HEK293 (cell line): ENCODE data around the gene P4HA3.

ENCODE experiments used
- PRDM1 ChIP-seq: fragments of 450-650 bp; formaldehyde crosslinking; IDR thresholded peaks from 2 replicates; pipeline ENCODE4; 2016; ENCODE audit warnings: missing biosample characterization, missing genetic modification characterization
- ZNF174 ChIP-seq: fragments of 450-650 bp; formaldehyde crosslinking; IDR thresholded peaks from 2 replicates; pipeline ENCODE4 v1.5.0; 2017; ENCODE audit warnings: missing biosample characterization, mild to moderate bottlenecking, missing genetic modification characterization
- ZNF391 ChIP-seq: fragments of 450-650 bp; formaldehyde crosslinking; IDR thresholded peaks from 2 replicates; pipeline ENCODE4 v1.5.1; 2016; ENCODE audit warnings: low read depth, missing biosample characterization, missing genetic modification characterization, borderline replicate concordance
- TF ChIP-seq, protein P1 (sequence below): fragments of 450-650 bp; formaldehyde crosslinking; IDR thresholded peaks from 2 replicates; pipeline ENCODE4 v1.5.1; 2016; ENCODE audit warnings: missing biosample characterization, missing genetic modification characterization, low read depth
- TF ChIP-seq, protein P2 (sequence below): fragments of 450-650 bp; formaldehyde crosslinking; optimal IDR thresholded peaks from 2 replicates; pipeline ENCODE3; 2016; ENCODE audit warnings: missing biosample characterization, mild to moderate bottlenecking, missing genetic modification characterization

DNA sequence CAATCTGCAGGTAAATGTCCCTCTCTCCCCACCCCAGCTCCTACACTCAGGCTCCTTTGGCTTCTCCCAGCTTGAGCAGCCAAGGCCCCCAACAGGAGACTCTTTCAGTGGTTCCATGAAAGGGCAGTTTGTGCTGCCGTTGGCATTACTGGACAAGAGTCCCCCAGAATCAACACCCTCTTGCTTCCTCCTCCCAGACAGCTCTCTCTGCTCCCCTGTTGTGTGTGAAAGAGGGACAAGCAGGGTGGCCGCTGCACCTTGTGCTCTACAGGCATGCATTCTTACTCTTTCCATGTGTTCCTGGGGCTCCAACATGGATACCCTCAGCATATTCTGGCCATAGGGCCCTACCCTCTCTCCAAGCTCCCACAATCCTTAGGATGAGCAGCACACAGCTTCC, 48.7 kb downstream of the P4HA3 start:
- TF ChIP-seq, protein P1, sequence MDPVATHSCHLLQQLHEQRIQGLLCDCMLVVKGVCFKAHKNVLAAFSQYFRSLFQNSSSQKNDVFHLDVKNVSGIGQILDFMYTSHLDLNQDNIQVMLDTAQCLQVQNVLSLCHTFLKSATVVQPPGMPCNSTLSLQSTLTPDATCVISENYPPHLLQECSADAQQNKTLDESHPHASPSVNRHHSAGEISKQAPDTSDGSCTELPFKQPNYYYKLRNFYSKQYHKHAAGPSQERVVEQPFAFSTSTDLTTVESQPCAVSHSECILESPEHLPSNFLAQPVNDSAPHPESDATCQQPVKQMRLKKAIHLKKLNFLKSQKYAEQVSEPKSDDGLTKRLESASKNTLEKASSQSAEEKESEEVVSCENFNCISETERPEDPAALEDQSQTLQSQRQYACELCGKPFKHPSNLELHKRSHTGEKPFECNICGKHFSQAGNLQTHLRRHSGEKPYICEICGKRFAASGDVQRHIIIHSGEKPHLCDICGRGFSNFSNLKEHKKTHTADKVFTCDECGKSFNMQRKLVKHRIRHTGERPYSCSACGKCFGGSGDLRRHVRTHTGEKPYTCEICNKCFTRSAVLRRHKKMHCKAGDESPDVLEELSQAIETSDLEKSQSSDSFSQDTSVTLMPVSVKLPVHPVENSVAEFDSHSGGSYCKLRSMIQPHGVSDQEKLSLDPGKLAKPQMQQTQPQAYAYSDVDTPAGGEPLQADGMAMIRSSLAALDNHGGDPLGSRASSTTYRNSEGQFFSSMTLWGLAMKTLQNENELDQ (tag by site-specific recombination) = no peak
- TF ChIP-seq ZNF174 = no peak
- TF ChIP-seq ZNF391 (tag by site-specific recombination) = no peak
- TF ChIP-seq PRDM1 (tag by site-specific recombination) = no peak
- TF ChIP-seq, protein P2, sequence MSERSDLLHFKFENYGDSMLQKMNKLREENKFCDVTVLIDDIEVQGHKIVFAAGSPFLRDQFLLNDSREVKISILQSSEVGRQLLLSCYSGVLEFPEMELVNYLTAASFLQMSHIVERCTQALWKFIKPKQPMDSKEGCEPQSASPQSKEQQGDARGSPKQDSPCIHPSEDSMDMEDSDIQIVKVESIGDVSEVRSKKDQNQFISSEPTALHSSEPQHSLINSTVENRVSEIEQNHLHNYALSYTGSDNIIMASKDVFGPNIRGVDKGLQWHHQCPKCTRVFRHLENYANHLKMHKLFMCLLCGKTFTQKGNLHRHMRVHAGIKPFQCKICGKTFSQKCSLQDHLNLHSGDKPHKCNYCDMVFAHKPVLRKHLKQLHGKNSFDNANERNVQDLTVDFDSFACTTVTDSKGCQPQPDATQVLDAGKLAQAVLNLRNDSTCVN = no peak
